HG03558 (cell line): Measurements from ENCODE around the gene ASAP3.

Experiments
- ATAC-seq: cut with Tn5 transposase; IDR thresholded peaks from one replicate; pipeline ENCODE4 v1.9.1; 2021; ENCODE audit warnings: moderate number of reproducible peaks; ENCODE audit not compliant: unreplicated experiment; ENCODE audit errors: extremely low read depth

Gene ASAP3

GRCh38 chr1:23480187-23481025 is 3.6 kb downstream of the ASAP3 start:
- no peak for ATAC-seq

- ATAC-seq = no peak
Observed at GRCh38 chr1:23479666-23479941, 4.4 kb downstream of the ASAP3 start.

GRCh38 chr1:23478896-23479665 is 4.9 kb downstream of the ASAP3 start:
- ATAC-seq = no peak

GRCh38 chr1:23477359-23478144 is 6.4 kb downstream of the ASAP3 start:
- ATAC-seq = no peak

GRCh38 chr1:23475641-23476040 is 8.3 kb downstream of the ASAP3 start:
- no peak for ATAC-seq

- ATAC-seq = no peak
Observed at GRCh38 chr1:23475134-23475628, 8.8 kb downstream of the ASAP3 start.

GRCh38 chr1:23473037-23473800 is 10.8 kb downstream of the ASAP3 start:
- no peak for ATAC-seq

GRCh38 chr1:23472351-23473036 is 11.5 kb downstream of the ASAP3 start:
- no peak for ATAC-seq

- ATAC-seq = no peak
Observed at GRCh38 chr1:23471473-23472075, 12.4 kb downstream of the ASAP3 start.

- ATAC-seq = no peak
Observed at GRCh38 chr1:23470282-23471070, 13.5 kb downstream of the ASAP3 start.

- no peak for ATAC-seq
Observed at GRCh38 chr1:23469372-23469982, 14.5 kb downstream of the ASAP3 start.

- ATAC-seq = no peak
Observed at GRCh38 chr1:23466423-23466989, 17.5 kb downstream of the ASAP3 start.

- ATAC-seq = no peak
Observed at GRCh38 chr1:23463286-23463685, 20.7 kb downstream of the ASAP3 start.

- no peak for ATAC-seq
Observed at GRCh38 chr1:23462766-23463165, 21.2 kb downstream of the ASAP3 start.

- ATAC-seq = no peak
Observed at GRCh38 chr1:23461050-23461449, 22.9 kb downstream of the ASAP3 start.

- ATAC-seq = no peak
Observed at GRCh38 chr1:23460519-23460918, 23.5 kb downstream of the ASAP3 start.

GRCh38 chr1:23459338-23459757 is 24.6 kb downstream of the ASAP3 start:
- ATAC-seq = no peak

- ATAC-seq = no peak
Observed at GRCh38 chr1:23456226-23456625, 27.8 kb downstream of the ASAP3 start.
